Trophoblast cell (in vitro differentiated cells and primary cell): ENCODE data around the gene GYG1.
A peak's percentile ranks its signal among the peaks of the same experiment; 100 is the strongest.

ENCODE experiments used
- DNase-seq, 2 donors: peaks; one replicate each; pipeline ENCODE4 v3.0.0-alpha.2; 2016
- H2AFZ ChIP-seq: 2 replicates; pipeline ENCODE4 v1.6.1; 2013; ENCODE audit warnings: low read length, moderate library complexity, mild to moderate bottlenecking; ENCODE audit not compliant: insufficient read depth, poor library complexity
- H2AK5ac ChIP-seq: 2 replicates; pipeline ENCODE4 v1.6.1; 2013; ENCODE audit warnings: mild to moderate bottlenecking, low read length
- H2BK120ac ChIP-seq: 2 replicates; pipeline ENCODE4 v1.6.1; 2013; ENCODE audit warnings: low read length, mild to moderate bottlenecking, moderate library complexity; ENCODE audit not compliant: insufficient read depth, poor library complexity
- H2BK12ac ChIP-seq: 2 replicates; pipeline ENCODE4 v1.6.1; 2013; ENCODE audit warnings: mild to moderate bottlenecking, low read length, moderate library complexity
- H2BK5ac ChIP-seq: 2 replicates; pipeline ENCODE4 v1.6.1; 2013; ENCODE audit warnings: low read length, low read depth, moderate library complexity, mild to moderate bottlenecking; ENCODE audit not compliant: poor library complexity
- H3K14ac ChIP-seq: 2 replicates; pipeline ENCODE4 v1.6.1; 2013; ENCODE audit warnings: mild to moderate bottlenecking, low read length
- H3K18ac ChIP-seq: 2 replicates; pipeline ENCODE4 v1.6.1; 2013; ENCODE audit warnings: mild to moderate bottlenecking, low read length
- H3K23ac ChIP-seq: 2 replicates; pipeline ENCODE4 v1.6.1; 2013; ENCODE audit warnings: low read length
- H3K27ac ChIP-seq: 2 replicates; pipeline ENCODE4 v1.5.1; 2013; ENCODE audit warnings: low read depth, mild to moderate bottlenecking, inconsistent platforms, low read length, moderate library complexity
- H3K27me3 ChIP-seq: 2 replicates; pipeline ENCODE4 v1.6.1; 2013; ENCODE audit warnings: inconsistent platforms, mild to moderate bottlenecking, low read length, moderate library complexity; ENCODE audit not compliant: insufficient read depth
- H3K36me3 ChIP-seq, 2 experiments: 1 replicate in 1 of 2; 2 replicates in 1 of 2; pipeline ENCODE4 v1.6.1; 2013; ENCODE audit warnings: low read length in 2 of 2, mild to moderate bottlenecking in 2 of 2, moderate library complexity in 1 of 2; ENCODE audit not compliant: insufficient read depth in 2 of 2, control insufficient read depth in 1 of 2
- H3K4ac ChIP-seq: 2 replicates; pipeline ENCODE4 v1.6.1; 2013; ENCODE audit warnings: low read depth, mild to moderate bottlenecking, low read length, moderate library complexity
- H3K4me1 ChIP-seq, 2 experiments: 1 replicate in 1 of 2; 2 replicates in 1 of 2; pipeline ENCODE4 v1.6.1; 2013; ENCODE audit warnings: low read length in 2 of 2, mild to moderate bottlenecking in 2 of 2, moderate library complexity in 1 of 2; ENCODE audit not compliant: insufficient read depth in 2 of 2, control insufficient read depth in 1 of 2
- H3K4me2 ChIP-seq: 2 replicates; pipeline ENCODE4 v1.6.1; 2013; ENCODE audit warnings: inconsistent platforms, mild to moderate bottlenecking, low read length, moderate library complexity
- H3K4me3 ChIP-seq: 2 replicates; pipeline ENCODE4 v1.5.1; 2013; ENCODE audit warnings: mild to moderate bottlenecking, low read depth, low read length, inconsistent platforms
- H3K79me1 ChIP-seq: one replicate; pipeline ENCODE4 v1.6.1; 2013; ENCODE audit warnings: low read length
- H3K79me2 ChIP-seq: 2 replicates; pipeline ENCODE4 v1.6.1; 2013; ENCODE audit warnings: low read length, mild to moderate bottlenecking; ENCODE audit not compliant: control insufficient read depth, insufficient read depth, poor library complexity
- H3K9ac ChIP-seq: 2 replicates; pipeline ENCODE4 v1.6.1; 2013; ENCODE audit warnings: mild to moderate bottlenecking, low read length
- H3K9me3 ChIP-seq: 2 replicates; pipeline ENCODE4 v1.6.1; 2013; ENCODE audit warnings: low read depth, mild to moderate bottlenecking, control low read depth, inconsistent platforms, low read length; ENCODE audit not compliant: insufficient read depth
- H4K12ac ChIP-seq: 2 replicates; pipeline ENCODE4 v1.6.1; 2013; ENCODE audit warnings: low read depth, mild to moderate bottlenecking, low read length, moderate library complexity
- H4K8ac ChIP-seq: 2 replicates; pipeline ENCODE4 v1.6.1; 2013; ENCODE audit warnings: low read depth, mild to moderate bottlenecking, low read length, moderate library complexity
- H4K91ac ChIP-seq: one replicate; pipeline ENCODE4 v1.6.1; 2013; ENCODE audit warnings: low read depth, mild to moderate bottlenecking, low read length, moderate library complexity
- WGBS: extraction: QIAGEN DNeasy Blood & Tissue Kit; methylation state at CpG from one replicate; pipeline ENCODE4 v1.1.7; 2013; ENCODE audit warnings: missing lambda C conversion rate; ENCODE audit not compliant: insufficient read length, insufficient coverage; ENCODE audit errors: extremely low coverage; 5-methylcytosine and 5-hydroxymethylcytosine counted together

GYG1 gene

GRCh38 chr3:148955544-148956346 is 35.6 kb upstream of the GYG1 start:
- H3K36me3 ChIP-seq = no peaks in the 10 kb centered on the region
- no peak overlapping the region for H3K23ac ChIP-seq
- H2BK12ac ChIP-seq = no peak overlapping the region
- H3K9ac ChIP-seq = no peak overlapping the region
- no peaks in the 10 kb centered on the region for H3K27me3 ChIP-seq
- no peaks in the 10 kb centered on the region for H3K79me1 ChIP-seq
- no peaks in the 10 kb centered on the region for H3K9me3 ChIP-seq
- no peak overlapping the region for H3K14ac ChIP-seq
- peak overlapping the region; percentile 20 for H2AFZ ChIP-seq
- H3K4ac ChIP-seq = no peak overlapping the region
- no peak overlapping the region for H2AK5ac ChIP-seq
- DNase-seq = peak; percentile 14 to 66
- H3K4me3 ChIP-seq = no peak overlapping the region
- H3K79me2 ChIP-seq = no peaks in the 10 kb centered on the region
- no peak overlapping the region for H4K12ac ChIP-seq
- no peak overlapping the region for H4K8ac ChIP-seq
- H3K27ac ChIP-seq = no peak overlapping the region
- no peak overlapping the region for H3K18ac ChIP-seq
- no peak overlapping the region for H3K4me2 ChIP-seq
- H3K4me1 ChIP-seq = peaks cover 0 to 3% of the 10 kb centered on the region in 2 experiments
- H2BK120ac ChIP-seq = no peak overlapping the region
- H4K91ac ChIP-seq = no peak overlapping the region
- no CpG with 5 or more reads among the region's 12 CpGs for WGBS
- H2BK5ac ChIP-seq = no peak overlapping the region

- Histone ChIP-seq H3K9ac (no peak overlapping the region), H2AFZ (no peak overlapping the region), H2BK12ac (no peak overlapping the region), H3K9me3 (no peaks in the 10 kb centered on the region), H3K79me2 (no peaks in the 10 kb centered on the region), H4K12ac (no peak overlapping the region), H3K23ac (no peak overlapping the region), H4K91ac (no peak overlapping the region), H3K18ac (no peak overlapping the region), H3K14ac (no peak overlapping the region), H4K8ac (no peak overlapping the region), H2BK120ac (no peak overlapping the region), H3K4me1 (peaks cover 0 to 3% of the 10 kb centered on the region in 2 experiments), H3K36me3 (no peaks in the 10 kb centered on the region), H3K4me3 (no peak overlapping the region), H2AK5ac (no peak overlapping the region), H2BK5ac (no peak overlapping the region), H3K79me1 (no peaks in the 10 kb centered on the region), H3K4ac (no peak overlapping the region), H3K27ac (no peak overlapping the region), H3K27me3 (no peaks in the 10 kb centered on the region), H3K4me2 (no peak overlapping the region)
- WGBS = no CpG with 5 or more reads among the region's 2 CpGs
- no peak for DNase-seq
These were observed 33.8 kb upstream of the GYG1 start for GRCh38 chr3:148957586-148957985.

- no peak overlapping the region for H2BK5ac ChIP-seq
- no peak overlapping the region for H3K27ac ChIP-seq
- no peaks in the 10 kb centered on the region for H3K79me2 ChIP-seq
- H3K4me3 ChIP-seq = no peak overlapping the region
- H3K14ac ChIP-seq = no peak overlapping the region
- no peak overlapping the region for H3K9ac ChIP-seq
- no peak for DNase-seq
- no peaks in the 10 kb centered on the region for H3K36me3 ChIP-seq
- H3K79me1 ChIP-seq = no peaks in the 10 kb centered on the region
- no peak overlapping the region for H4K12ac ChIP-seq
- no peak overlapping the region for H3K23ac ChIP-seq
- no peak overlapping the region for H2AFZ ChIP-seq
- no peak overlapping the region for H3K18ac ChIP-seq
- no peak overlapping the region for H2BK120ac ChIP-seq
- H3K27me3 ChIP-seq = no peaks in the 10 kb centered on the region
- no peak overlapping the region for H2BK12ac ChIP-seq
- H3K9me3 ChIP-seq = no peaks in the 10 kb centered on the region
- H3K4ac ChIP-seq = no peak overlapping the region
- H4K8ac ChIP-seq = no peak overlapping the region
- H2AK5ac ChIP-seq = no peak overlapping the region
- no peak overlapping the region for H4K91ac ChIP-seq
- peaks cover 0 to 3% of the 10 kb centered on the region in 2 experiments for H3K4me1 ChIP-seq
- no CpG with 5 or more reads among the region's 1 CpG for WGBS
- H3K4me2 ChIP-seq = no peak overlapping the region
These were observed 32.6 kb upstream of the GYG1 start for GRCh38 chr3:148958696-148959095.

GRCh38 chr3:148962513-148962912 is 28.8 kb upstream of the GYG1 start:
- Histone ChIP-seq H2BK120ac (no peak overlapping the region), H4K8ac (no peak overlapping the region), H3K18ac (no peak overlapping the region), H3K27ac (no peak overlapping the region), H3K14ac (no peak overlapping the region), H2BK12ac (no peak overlapping the region), H3K9me3 (no peaks in the 10 kb centered on the region), H3K4ac (no peak overlapping the region), H4K12ac (no peak overlapping the region), H3K27me3 (no peaks in the 10 kb centered on the region), H3K4me3 (no peak overlapping the region), H2AK5ac (no peak overlapping the region), H3K23ac (no peak overlapping the region), H3K9ac (no peak overlapping the region), H3K4me1 (no peaks in the 10 kb centered on the region), H3K4me2 (no peak overlapping the region), H2AFZ (no peak overlapping the region), H4K91ac (no peak overlapping the region), H3K79me1 (no peaks in the 10 kb centered on the region), H3K79me2 (no peaks in the 10 kb centered on the region), H2BK5ac (no peak overlapping the region), H3K36me3 (no peaks in the 10 kb centered on the region)
- no CpG with 5 or more reads among the region's 1 CpG for WGBS
- DNase-seq = peak; percentile 42 to 52
